ENCODE results near the gene SMYD5. TPM values are rescaled to one million over a fixed set of nuclear protein-coding genes. Genes with fewer than 3 reads are reported as not detected.
A peak's percentile ranks its signal among the peaks of the same experiment; 100 is the strongest.

SMYD5 gene
- total and polyA plus RNA-seq, 2 experiments from 2014 or later = 15.0 to 20.1 TPM

GRCh38 chr2:73215254-73215653, 1.2 kb downstream of the SMYD5 start:
- Histone ChIP-seq H3F3A (ENCODE audit: insufficient read depth) (peaks cover 19% of the 10 kb centered on the region), H3K4me2 (ENCODE audit: unreplicated experiment) (peak overlapping the region; percentile 88), H3K79me2 (ENCODE audit: insufficient read depth) (peaks cover 43% of the 10 kb centered on the region), H2AFZ (peak overlapping the region; percentile 93), H3K36me3 (ENCODE audit: low read depth) (no peaks in the 10 kb centered on the region), H3K4me3 (peak overlapping the region; percentile 87), H3K27ac (no peak overlapping the region), H3K9me3 (ENCODE audit: low read depth) (no peaks in the 10 kb centered on the region), H3K9me2 (ENCODE audit: insufficient read depth) (no peaks in the 10 kb centered on the region), H4K20me1 (ENCODE audit: insufficient read depth) (no peaks in the 10 kb centered on the region), H3K27me3 (replicated peaks; ENCODE audit: insufficient read depth) (no peaks in the 10 kb centered on the region), H3K4me1 (ENCODE audit: insufficient read depth) (peaks cover 20% of the 10 kb centered on the region), H3K9ac (peak overlapping the region; percentile 94)
- no peak for DNase-seq
- WGBS, 2 experiments (ENCODE audit: low coverage in 1 of 2, low lambda C conversion rate in 2 of 2, missing lambda C conversion rate in 2 of 2) = 77% methylated on average over 4 of the region's 4 CpGs
- in situ Hi-C loops (cut with MboI) = no loop called here
- TF ChIP-seq EZH2 (IDR thresholded peaks at IDR 0.05; ENCODE audit: insufficient read depth, poor library complexity, severe bottlenecking) (no peak), EZH2phosphoT487 (IDR thresholded peaks at IDR 0.05; ENCODE audit: insufficient read depth, low read depth) (no peak)

- H3K36me3 ChIP-seq (ENCODE audit: low read depth) = no peaks in the 10 kb centered on the region; the same call in 1 of the 2 replicates
- H3K4me2 ChIP-seq (ENCODE audit: unreplicated experiment) = no peak overlapping the region
- DNase-seq = no peak
- H3K4me1 ChIP-seq (ENCODE audit: insufficient read depth) = peaks cover 20% of the 10 kb centered on the region
- peaks cover 14% of the 10 kb centered on the region for H3F3A ChIP-seq (ENCODE audit: insufficient read depth)
- H3K9me3 ChIP-seq (ENCODE audit: low read depth) = no peaks in the 10 kb centered on the region
- no peak overlapping the region for H2AFZ ChIP-seq
- 88 to 89% methylated on average over 5 of the region's 5 CpGs for WGBS, 2 experiments (ENCODE audit: low coverage in 1 of 2, low lambda C conversion rate in 2 of 2, missing lambda C conversion rate in 2 of 2)
- H3K27ac ChIP-seq = no peak overlapping the region
- no peaks in the 10 kb centered on the region for H3K9me2 ChIP-seq (ENCODE audit: insufficient read depth)
- no peaks in the 10 kb centered on the region for H4K20me1 ChIP-seq (ENCODE audit: insufficient read depth)
- no peak overlapping the region for H3K9ac ChIP-seq
- H3K4me3 ChIP-seq = no peak overlapping the region
- H3K79me2 ChIP-seq (ENCODE audit: insufficient read depth) = peaks cover 43% of the 10 kb centered on the region
- H3K27me3 ChIP-seq (replicated peaks; ENCODE audit: insufficient read depth) = no peaks in the 10 kb centered on the region
- in situ Hi-C loops (cut with MboI) = no loop called here
- TF ChIP-seq EZH2 (IDR thresholded peaks at IDR 0.05; ENCODE audit: insufficient read depth, poor library complexity, severe bottlenecking) (no peak), EZH2phosphoT487 (IDR thresholded peaks at IDR 0.05; ENCODE audit: insufficient read depth, low read depth) (no peak)
Measured at GRCh38 chr2:73217160-73217559, 3.1 kb downstream of the SMYD5 start.

- H3K4me3 ChIP-seq = no peak overlapping the region
- H2AFZ ChIP-seq = no peak overlapping the region
- 0 out of 2 replicates have a peak, but pooled peaks cover 10% of the 10 kb centered on the region for H3F3A ChIP-seq (ENCODE audit: insufficient read depth)
- no peaks in the 10 kb centered on the region; the same call in 1 of the 2 replicates for H3K36me3 ChIP-seq (ENCODE audit: low read depth)
- peaks cover 43% of the 10 kb centered on the region for H3K79me2 ChIP-seq (ENCODE audit: insufficient read depth)
- no peak overlapping the region for H3K4me2 ChIP-seq (ENCODE audit: unreplicated experiment)
- peak overlapping the region; percentile 30; the same call in 1 of the 2 replicates for H3K27ac ChIP-seq
- no peak overlapping the region for H3K9ac ChIP-seq
- 91 to 100% methylated on average over 2 of the region's 2 CpGs for WGBS, 2 experiments (ENCODE audit: low coverage in 1 of 2, low lambda C conversion rate in 2 of 2, missing lambda C conversion rate in 2 of 2)
- H3K9me3 ChIP-seq (ENCODE audit: low read depth) = no peaks in the 10 kb centered on the region
- H3K9me2 ChIP-seq (ENCODE audit: insufficient read depth) = no peaks in the 10 kb centered on the region
- no peaks in the 10 kb centered on the region for H3K27me3 ChIP-seq (replicated peaks; ENCODE audit: insufficient read depth)
- DNase-seq = no peak
- in situ Hi-C loops (cut with MboI) = no loop called here
- H4K20me1 ChIP-seq (ENCODE audit: insufficient read depth) = no peaks in the 10 kb centered on the region
- TF ChIP-seq EZH2 (IDR thresholded peaks at IDR 0.05; ENCODE audit: insufficient read depth, poor library complexity, severe bottlenecking) = no peak
- TF ChIP-seq EZH2phosphoT487 (IDR thresholded peaks at IDR 0.05; ENCODE audit: insufficient read depth, low read depth) = no peak
- peaks cover 20% of the 10 kb centered on the region for H3K4me1 ChIP-seq (ENCODE audit: insufficient read depth)
Measured at GRCh38 chr2:73217826-73218225, 3.8 kb downstream of the SMYD5 start.

GRCh38 chr2:73218298-73218697, 4.3 kb downstream of the SMYD5 start:
- Histone ChIP-seq H3K4me3 (no peak overlapping the region), H3K9me3 (ENCODE audit: low read depth) (no peaks in the 10 kb centered on the region), H3K9me2 (ENCODE audit: insufficient read depth) (no peaks in the 10 kb centered on the region), H4K20me1 (ENCODE audit: insufficient read depth) (no peaks in the 10 kb centered on the region), H3K27me3 (replicated peaks; ENCODE audit: insufficient read depth) (no peaks in the 10 kb centered on the region), H3K4me1 (ENCODE audit: insufficient read depth) (peaks cover 20% of the 10 kb centered on the region), H3K79me2 (ENCODE audit: insufficient read depth) (peaks cover 43% of the 10 kb centered on the region), H3K36me3 (ENCODE audit: low read depth) (no peaks in the 10 kb centered on the region; the same call in 1 of the 2 replicates), H3K4me2 (ENCODE audit: unreplicated experiment) (no peak overlapping the region), H3K9ac (no peak overlapping the region), H3K27ac (peak overlapping the region; percentile 30), H3F3A (ENCODE audit: insufficient read depth) (0 out of 2 replicates have a peak, but pooled peaks cover 5% of the 10 kb centered on the region), H2AFZ (no peak overlapping the region)
- TF ChIP-seq EZH2phosphoT487 (IDR thresholded peaks at IDR 0.05; ENCODE audit: insufficient read depth, low read depth) = no peak
- in situ Hi-C loops (cut with MboI) = no loop called here
- peak; percentile 74 for DNase-seq

- Histone ChIP-seq H3F3A (ENCODE audit: insufficient read depth) (no peaks in the 10 kb centered on the region), H3K9ac (no peak overlapping the region), H3K4me2 (ENCODE audit: unreplicated experiment) (no peak overlapping the region), H3K27me3 (replicated peaks; ENCODE audit: insufficient read depth) (no peaks in the 10 kb centered on the region), H4K20me1 (ENCODE audit: insufficient read depth) (no peaks in the 10 kb centered on the region), H2AFZ (no peak overlapping the region), H3K27ac (no peak overlapping the region), H3K9me2 (ENCODE audit: insufficient read depth) (no peaks in the 10 kb centered on the region), H3K79me2 (ENCODE audit: insufficient read depth) (0 out of 2 replicates have a peak, but pooled peaks cover 4% of the 10 kb centered on the region), H3K9me3 (ENCODE audit: low read depth) (no peaks in the 10 kb centered on the region), H3K4me3 (no peak overlapping the region), H3K4me1 (ENCODE audit: insufficient read depth) (no peaks in the 10 kb centered on the region), H3K36me3 (ENCODE audit: low read depth) (no peaks in the 10 kb centered on the region; the same call in 1 of the 2 replicates)
- DNase-seq = no peak
- in situ Hi-C loops (cut with MboI) = no loop called here
- 49 to 62% methylated on average over 4 of the region's 4 CpGs for WGBS, 2 experiments (ENCODE audit: low coverage in 1 of 2, low lambda C conversion rate in 2 of 2, missing lambda C conversion rate in 2 of 2)
- TF ChIP-seq EZH2phosphoT487 (IDR thresholded peaks at IDR 0.05; ENCODE audit: insufficient read depth, low read depth) (no peak), EZH2 (IDR thresholded peaks at IDR 0.05; ENCODE audit: insufficient read depth, poor library complexity, severe bottlenecking) (no peak)
Measured at GRCh38 chr2:73223821-73224220, 9.8 kb downstream of the SMYD5 start.
